Hepatocyte (in vitro differentiated cells): ENCODE results near the gene ARL2.

ENCODE experiments used
- CTCF ChIP-seq: fragments of 200-600 bp; sonication (generic); IDR thresholded peaks from 2 replicates; pipeline ENCODE4 v1.5.1; 2016; ENCODE audit warnings: antibody characterized with exemption, mild to moderate bottlenecking; ENCODE audit not compliant: poor library complexity
- EZH2 ChIP-seq: fragments of 200-600 bp; sonication (generic); IDR thresholded peaks from 2 replicates; pipeline ENCODE4 v1.6.1; 2016; ENCODE audit warnings: antibody characterized with exemption, mild to moderate bottlenecking, borderline replicate concordance
- EZH2phosphoT487 ChIP-seq: fragments of 200-600 bp; sonication (generic); IDR thresholded peaks from one replicate; pipeline ENCODE4 v1.6.1; 2018; ENCODE audit warnings: antibody characterized with exemption, mild to moderate bottlenecking, low read depth, moderate library complexity; ENCODE audit not compliant: unreplicated experiment, severe bottlenecking

GRCh38 chr11:65008016-65008415 lies 5.9 kb upstream of the ARL2 start:
- TF ChIP-seq CTCF (no peak), EZH2phosphoT487 (no peak), EZH2 (no peak)
